HepG2 (cell line): ENCODE results near the gene ADGRD1. TPM values are rescaled to one million over a fixed set of nuclear protein-coding genes. Genes with fewer than 3 reads are reported as not detected.

ENCODE experiments used
- CHD2 ChIP-seq: IDR thresholded peaks from 2 replicates; pipeline ENCODE4 v1.6.1; 2011; ENCODE audit warnings: low read depth, low read length, improper control_type of control experiment
- DDIT3 ChIP-seq: sonication (generic); formaldehyde crosslinking; IDR thresholded peaks from 2 replicates; pipeline ENCODE4 v1.4.0; 2020; ENCODE audit warnings: mild to moderate bottlenecking, missing genetic modification reagents
- ESRRA ChIP-seq: sonication (generic); formaldehyde crosslinking; IDR thresholded peaks from 2 replicates; pipeline ENCODE4 v1.5.1; 2020; ENCODE audit warnings: mild to moderate bottlenecking, low read depth, missing genetic modification reagents
- EZH2 ChIP-seq: conservative IDR thresholded peaks from 2 replicates; pipeline ENCODE4 v1.6.1; 2012; ENCODE audit warnings: mild to moderate bottlenecking, low read depth, low read length, moderate library complexity
- GABPA ChIP-seq, 2 experiments: IDR thresholded peaks; 2 replicates each; pipeline ENCODE4 v1.6.1; 2011 to 2016; ENCODE audit warnings: low read depth in 2 of 2, low read length in 1 of 2, missing biosample characterization in 1 of 2, missing genetic modification characterization in 1 of 2
- GATA4 ChIP-seq: sonication (generic); IDR thresholded peaks from 2 replicates; pipeline ENCODE4 v1.6.1; 2016; ENCODE audit warnings: antibody characterized with exemption, low read depth, borderline replicate concordance
- HNF4A ChIP-seq: sonication (generic); formaldehyde crosslinking; IDR thresholded peaks from 2 replicates; pipeline ENCODE4 v1.4.0; 2020; ENCODE audit warnings: missing genetic modification reagents
- KLF9 ChIP-seq: IDR thresholded peaks from 2 replicates; pipeline ENCODE4 v1.6.1; 2016; ENCODE audit warnings: low read depth
- NCOA1 ChIP-seq: sonication (generic); formaldehyde crosslinking; IDR thresholded peaks from 2 replicates; pipeline ENCODE4 v1.9.0; 2021; ENCODE audit warnings: missing genetic modification reagents
- PREB ChIP-seq: sonication (generic); formaldehyde crosslinking; IDR thresholded peaks from 2 replicates; pipeline ENCODE4 v1.4.0; 2020; ENCODE audit warnings: missing genetic modification reagents
- SP1 ChIP-seq, 2 experiments: fragments of 450-650 bp in 1 of 2; sonication (generic) in 1 of 2; formaldehyde crosslinking in 1 of 2; IDR thresholded peaks; 2 replicates each; pipeline versions ENCODE4 v1.4.0 to v1.6.1; 2016 to 2020; ENCODE audit warnings: missing genetic modification reagents in 1 of 2
- SP4 ChIP-seq: sonication (generic); formaldehyde crosslinking; IDR thresholded peaks from 2 replicates; pipeline ENCODE4 v1.8.1; 2023; ENCODE audit warnings: mild to moderate bottlenecking, missing genetic modification reagents
- UBTF ChIP-seq: sonication (generic); formaldehyde crosslinking; IDR thresholded peaks from 2 replicates; pipeline ENCODE4 v1.4.0; 2020; ENCODE audit warnings: mild to moderate bottlenecking, missing genetic modification reagents
- YY1 ChIP-seq: IDR thresholded peaks from 2 replicates; pipeline ENCODE4 v1.6.1; 2011; ENCODE audit warnings: low read length, low read depth, moderate library complexity, mild to moderate bottlenecking; ENCODE audit not compliant: insufficient read depth, insufficient replicate concordance
- ZBTB20 ChIP-seq: sonication (generic); formaldehyde crosslinking; IDR thresholded peaks from 2 replicates; pipeline ENCODE4 v1.8.1; 2023; ENCODE audit warnings: missing genetic modification reagents, low read depth, mild to moderate bottlenecking, borderline replicate concordance
- ZNF124 ChIP-seq: sonication (generic); formaldehyde crosslinking; IDR thresholded peaks from 2 replicates; pipeline ENCODE4 v1.4.0; 2020; ENCODE audit warnings: missing genetic modification reagents
- ZNF383 ChIP-seq: sonication (generic); formaldehyde crosslinking; IDR thresholded peaks from 2 replicates; pipeline ENCODE4 v1.4.0; 2020; ENCODE audit warnings: missing genetic modification reagents, mild to moderate bottlenecking, borderline replicate concordance
- ZNF543 ChIP-seq: sonication (generic); formaldehyde crosslinking; IDR thresholded peaks from 2 replicates; pipeline ENCODE4 v1.4.0; 2020; ENCODE audit warnings: mild to moderate bottlenecking, missing genetic modification reagents
- ZNF562 ChIP-seq: sonication (generic); formaldehyde crosslinking; IDR thresholded peaks from 2 replicates; pipeline ENCODE4 v1.8.0; 2022; ENCODE audit warnings: missing genetic modification reagents, borderline replicate concordance
- ZNF605 ChIP-seq: sonication (generic); formaldehyde crosslinking; IDR thresholded peaks from 2 replicates; pipeline ENCODE4 v1.8.0; 2022; ENCODE audit warnings: mild to moderate bottlenecking, missing genetic modification reagents
- ZNF776 ChIP-seq: sonication (generic); formaldehyde crosslinking; IDR thresholded peaks from 2 replicates; pipeline ENCODE4 v1.4.0; 2020; ENCODE audit warnings: mild to moderate bottlenecking, missing genetic modification reagents
- ZNF850 ChIP-seq: sonication (generic); formaldehyde crosslinking; conservative IDR thresholded peaks from 2 replicates; pipeline ENCODE4 v1.9.0; 2021; ENCODE audit warnings: mild to moderate bottlenecking, missing genetic modification reagents
- ZSCAN12 ChIP-seq: sonication (generic); formaldehyde crosslinking; IDR thresholded peaks from 2 replicates; pipeline ENCODE4 v1.9.0; 2021; ENCODE audit warnings: mild to moderate bottlenecking, missing genetic modification reagents
- ZSCAN9 ChIP-seq: IDR thresholded peaks from 2 replicates; pipeline ENCODE4 v1.6.1; 2016; ENCODE audit warnings: borderline replicate concordance
- polyA plus RNA-seq, 8 experiments: library from polyadenylated mRNA; depleted of rRNA in 3 of 8; stranded (reverse) in 7 of 8; unstranded in 1 of 8; fragments of >200 nt; fragmentation: Illumina TruSeq in 4 of 8; extraction: Trizol in 4 of 8; gene quantifications; 2 replicates each; pipeline versions ENCODE4 v1.2.1 to v1.2.3, GENCODE V29; 2011 to 2016; ENCODE audit warnings: low read depth in 4 of 8, missing spikeins in 1 of 8, mixed read lengths in 1 of 8; ENCODE audit not compliant: insufficient read depth in 1 of 8
- total RNA-seq, 5 experiments: library from RNA; depleted of rRNA; stranded (reverse); fragments of >200 nt; fragmentation: Illumina TruSeq; extraction: Trizol; gene quantifications; 2 replicates each; pipeline ENCODE4 v1.2.3, GENCODE V29; 2016; ENCODE audit warnings: low read depth in 1 of 5

The ADGRD1 gene
- total and polyA plus RNA-seq, 2 of the 13 experiments (the other 11 are each of a cell fraction or from before 2014, with no cell fraction given): 0.46 to 12.4 TPM

GRCh38 chr12:131012279-131013069, 58.8 kb downstream of the ADGRD1 start (continued):
- TF ChIP-seq EZH2 (no peak), ZNF850 (CRISPR knock-in tag) (no peak), ZNF543 (CRISPR knock-in tag) (no peak), ZBTB20 (CRISPR knock-in tag) (peak; percentile 60; the same call in 1 of the 2 replicates), GABPA (IDR thresholded peaks at IDR 0.05; ENCODE audit: low read depth, low read length) (no peak), GABPA (CRISPR knock-in tag; IDR thresholded peaks at IDR 0.05; ENCODE audit: low read depth) (peak; percentile 77), ZNF383 (CRISPR knock-in tag) (no peak), NCOA1 (CRISPR knock-in tag) (0 out of 2 replicates have a peak, but pooled peaks have one; percentile 11), ESRRA (peak; percentile 85), ZNF605 (CRISPR knock-in tag) (peak; percentile 83; the same call in 1 of the 2 replicates), YY1 (peak; percentile 86), ZNF562 (CRISPR knock-in tag) (no peak), UBTF (peak; percentile 51), GATA4 (peak; percentile 82; the same call in 1 of the 2 replicates), ZNF124 (CRISPR knock-in tag) (no peak), DDIT3 (CRISPR knock-in tag) (no peak), KLF9 (CRISPR knock-in tag) (peak; percentile 89; the same call in 1 of the 2 replicates), SP4 (no peak), PREB (CRISPR knock-in tag) (no peak), ZSCAN12 (CRISPR knock-in tag) (no peak), SP1 (IDR thresholded peaks at IDR 0.05) (no peak), SP1 (CRISPR knock-in tag; IDR thresholded peaks at IDR 0.05) (no peak), ZNF776 (CRISPR knock-in tag) (no peak), CHD2 (no peak), HNF4A (CRISPR knock-in tag) (peak; percentile 97), ZSCAN9 (CRISPR knock-in tag) (peak; percentile 69)
